CD4-positive, alpha-beta T cell treated with Interleukin-15 for 4 hours (primary cell): ENCODE data around the gene FAM53C.

ENCODE experiments used
- DNase-seq: peaks from one replicate; pipeline ENCODE4 v3.0.0-alpha.2; 2020; ENCODE audit warnings: low spot score

FAM53C gene

DNA sequence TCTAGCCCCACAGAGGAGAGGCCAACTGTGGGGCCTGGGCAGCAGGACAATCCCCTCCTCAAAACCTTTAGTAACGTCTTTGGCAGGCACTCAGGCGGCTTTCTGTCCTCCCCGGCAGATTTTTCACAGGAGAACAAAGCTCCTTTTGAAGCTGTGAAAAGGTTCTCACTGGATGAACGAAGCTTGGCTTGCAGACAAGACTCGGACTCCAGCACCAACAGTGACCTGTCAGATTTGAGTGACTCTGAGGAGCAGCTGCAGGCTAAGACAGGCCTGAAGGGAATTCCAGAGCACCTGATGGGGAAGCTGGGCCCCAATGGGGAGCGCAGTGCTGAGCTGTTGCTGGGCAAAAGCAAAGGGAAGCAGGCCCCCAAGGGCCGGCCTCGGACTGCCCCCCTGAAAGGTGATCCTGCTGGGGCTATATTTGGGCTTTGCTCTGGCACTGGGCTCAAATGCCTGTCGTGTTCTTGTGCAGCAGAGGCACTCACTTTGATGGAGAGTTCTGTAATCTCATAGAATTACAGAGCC is 53.9 kb downstream of the FAM53C start:
- no peak for DNase-seq
